ENCODE results near the gene OR2A42.
"Not testable (repeated sequence)": the region's sequence is repeated elsewhere in the genome, so short reads cannot be mapped to it uniquely, and the experiment has no call there.

Gene OR2A42

GRCh38 chr7:144239365-144239764 lies at the start of gene OR2A42:
OR2A42 (minus strand) TSS chr7:144239605; CDS start chr7:144232843, 6,762 bp downstream.
- DNase-seq = not testable (repeated sequence)

GRCh38 chr7:144287171-144287784 lies 47.9 kb upstream of the OR2A42 start:
- not testable (repeated sequence) for DNase-seq

GRCh38 chr7:144283716-144284115 lies 44.3 kb upstream of the OR2A42 start:
- DNase-seq = not testable (repeated sequence)

GRCh38 chr7:144282490-144282889 lies 43.1 kb upstream of the OR2A42 start:
- DNase-seq = not testable (repeated sequence)

- DNase-seq = not testable (repeated sequence)
Measured at GRCh38 chr7:144281981-144282380, 42.6 kb upstream of the OR2A42 start.

- not testable (repeated sequence) for DNase-seq
Measured at GRCh38 chr7:144280010-144280409, 40.6 kb upstream of the OR2A42 start.

GRCh38 chr7:144275281-144275680 lies 35.9 kb upstream of the OR2A42 start:
- DNase-seq = not testable (repeated sequence)

GRCh38 chr7:144269188-144269587 lies 29.8 kb upstream of the OR2A42 start, which contains the start of gene CTAGE8:
CTAGE8 (minus strand) TSS chr7:144269288; CDS start chr7:144269250, 38 bp downstream.
- DNase-seq = not testable (repeated sequence)

- not testable (repeated sequence) for DNase-seq
Measured at GRCh38 chr7:144264692-144265091, 25.3 kb upstream of the OR2A42 start, which contains the start of gene OR2A7. OR2A7 (minus strand) TSS chr7:144264792; CDS start chr7:144259628, 5,164 bp downstream.

- not testable (repeated sequence) for DNase-seq
Measured at GRCh38 chr7:144262128-144262527, 22.7 kb upstream of the OR2A42 start.

GRCh38 chr7:144259067-144259466 lies 19.7 kb upstream of the OR2A42 start:
- DNase-seq = not testable (repeated sequence)

- no peak for DNase-seq
Measured at GRCh38 chr7:144256112-144256511, 16.7 kb upstream of the OR2A42 start.

GRCh38 chr7:144255471-144255897 lies 16.1 kb upstream of the OR2A42 start:
- DNase-seq = no peak

- not testable (repeated sequence) for DNase-seq
Measured at GRCh38 chr7:144252307-144252706, 12.9 kb upstream of the OR2A42 start.

GRCh38 chr7:144247674-144248330 lies 8.4 kb upstream of the OR2A42 start:
- DNase-seq = not testable (repeated sequence)

GRCh38 chr7:144246967-144247366 lies 7.6 kb upstream of the OR2A42 start:
- not testable (repeated sequence) for DNase-seq

- DNase-seq = not testable (repeated sequence)
Measured at GRCh38 chr7:144245372-144245771, 6.0 kb upstream of the OR2A42 start.

GRCh38 chr7:144238530-144239082 lies 799 bp downstream of the OR2A42 start:
- DNase-seq = not testable (repeated sequence)

GRCh38 chr7:144233039-144233438 lies 6.4 kb downstream of the OR2A42 start:
- DNase-seq = not testable (repeated sequence)

GRCh38 chr7:144231027-144231426 lies 8.4 kb downstream of the OR2A42 start:
- DNase-seq = not testable (repeated sequence)

GRCh38 chr7:144228810-144229209 lies 10.6 kb downstream of the OR2A42 start:
- DNase-seq = not testable (repeated sequence)

GRCh38 chr7:144226866-144227265 lies 12.5 kb downstream of the OR2A42 start:
- not testable (repeated sequence) for DNase-seq

GRCh38 chr7:144223675-144224074 lies 15.7 kb downstream of the OR2A42 start:
- not testable (repeated sequence) for DNase-seq

- DNase-seq = not testable (repeated sequence)
Measured at GRCh38 chr7:144220531-144220930, 18.9 kb downstream of the OR2A42 start.

Measured in NCI-H1092 treated with DMSO at 0.1 percent for 48 hours (cell line).